Neural crest cell (in vitro differentiated cells): ENCODE results near the gene CLHC1. TPM values are rescaled to one million over a fixed set of nuclear protein-coding genes. Genes with fewer than 3 reads are reported as not detected.
"Not testable (repeated sequence)": the region's sequence is repeated elsewhere in the genome, so short reads cannot be mapped to it uniquely, and the experiment has no call there.

Source experiments
- DNase-seq: peaks from one replicate; pipeline ENCODE4 v3.0.0; 2021; ENCODE audit warnings: low read depth, mixed read lengths, low spot score
- H3K27ac Mint-ChIP-seq: one replicate; pipeline ENCODE4 v1.8.0; 2021; ENCODE audit warnings: mild to moderate bottlenecking, mixed read lengths; ENCODE audit not compliant: unreplicated experiment
- H3K27me3 Mint-ChIP-seq: 2 replicates; pipeline ENCODE4 v1.8.0; 2021; ENCODE audit warnings: low read depth, mild to moderate bottlenecking, mixed read lengths
- H3K36me3 Mint-ChIP-seq: 2 replicates; pipeline ENCODE4 v1.8.0; 2021; ENCODE audit warnings: low read depth, mild to moderate bottlenecking, mixed read lengths
- H3K4me1 Mint-ChIP-seq: 2 replicates; pipeline ENCODE4 v1.8.0; 2021; ENCODE audit warnings: mixed read lengths
- H3K4me3 Mint-ChIP-seq: one replicate; pipeline ENCODE4 v1.8.0; 2021; ENCODE audit warnings: mild to moderate bottlenecking, mixed read lengths
- H3K9me3 Mint-ChIP-seq: 2 replicates; pipeline ENCODE4 v1.8.0; 2021; ENCODE audit warnings: mixed read lengths
- CTCF ChIP-seq: fragments of 200-600 bp; sonication (generic); conservative IDR thresholded peaks from 2 replicates; pipeline ENCODE4 v1.5.0; 2021; ENCODE audit warnings: antibody characterized with exemption, mild to moderate bottlenecking
- total RNA-seq: library from RNA; stranded (reverse); gene quantifications from 2 replicates; pipeline ENCODE4 v1.2.1, GENCODE V29; 2021

CLHC1 gene
- total RNA-seq, 1 donor from 2014 or later = 22.5 TPM

GRCh38 chr2:55242617-55243016, 10.5 kb upstream of the CLHC1 start:
- Mint-ChIP-seq H3K27me3 (no peaks in the 10 kb centered on the region), H3K9me3 (no peaks in the 10 kb centered on the region), H3K4me1 (no peaks in the 10 kb centered on the region), H3K4me3 (no peak overlapping the region), H3K36me3 (peaks cover 2% of the 10 kb centered on the region), H3K27ac (no peak overlapping the region)
- DNase-seq = no peak
- no peak for TF ChIP-seq CTCF

GRCh38 chr2:55241582-55241981, 9.5 kb upstream of the CLHC1 start:
- H3K36me3 Mint-ChIP-seq, DNase-seq, H3K27me3 Mint-ChIP-seq, H3K9me3 Mint-ChIP-seq, H3K4me1 Mint-ChIP-seq, H3K27ac Mint-ChIP-seq, H3K4me3 Mint-ChIP-seq: not testable (repeated sequence)

GRCh38 chr2:55239656-55240222, 7.6 kb upstream of the CLHC1 start:
- Mint-ChIP-seq H3K4me3 (no peak overlapping the region), H3K4me1 (no peaks in the 10 kb centered on the region), H3K27me3 (no peaks in the 10 kb centered on the region), H3K27ac (no peak overlapping the region), H3K9me3 (no peaks in the 10 kb centered on the region), H3K36me3 (peaks cover 4% of the 10 kb centered on the region)
- no peak for TF ChIP-seq CTCF
- DNase-seq = no peak

GRCh38 chr2:55236992-55237543, 5.0 kb upstream of the CLHC1 start:
- Mint-ChIP-seq H3K4me3 (no peak overlapping the region), H3K27me3 (no peaks in the 10 kb centered on the region), H3K27ac (no peak overlapping the region), H3K36me3 (peaks cover 10% of the 10 kb centered on the region), H3K4me1 (peaks cover 19% of the 10 kb centered on the region), H3K9me3 (no peaks in the 10 kb centered on the region)
- TF ChIP-seq CTCF = no peak
- DNase-seq = no peak

- no peak for TF ChIP-seq CTCF
- Mint-ChIP-seq H3K36me3 (peaks cover 10% of the 10 kb centered on the region), H3K4me1 (peaks cover 27% of the 10 kb centered on the region), H3K4me3 (peak overlapping the region; percentile 95), H3K27ac (no peak overlapping the region), H3K9me3 (no peaks in the 10 kb centered on the region), H3K27me3 (no peaks in the 10 kb centered on the region)
- DNase-seq = no peak
Measured at GRCh38 chr2:55235724-55236538, 3.8 kb upstream of the CLHC1 start.

GRCh38 chr2:55233658-55233940, 1.5 kb upstream of the CLHC1 start:
- no peaks in the 10 kb centered on the region for H3K27me3 Mint-ChIP-seq
- peaks cover 12% of the 10 kb centered on the region for H3K36me3 Mint-ChIP-seq
- H3K4me3 Mint-ChIP-seq = peak overlapping the region; percentile 95
- H3K4me1 Mint-ChIP-seq = peaks cover 44% of the 10 kb centered on the region
- TF ChIP-seq CTCF = no peak
- no peak for DNase-seq
- no peak overlapping the region for H3K27ac Mint-ChIP-seq
- no peaks in the 10 kb centered on the region for H3K9me3 Mint-ChIP-seq
